H1 (cell line): Measurements from ENCODE around the gene CCDC178. TPM values are rescaled to one million over a fixed set of nuclear protein-coding genes. Genes with fewer than 3 reads are reported as not detected.

Source experiments
- KDM1A ChIP-seq: fragments of 200-600, 300-600 bp; sonication (generic); IDR thresholded peaks from 2 replicates; pipeline ENCODE4 v1.7.1; 2016; ENCODE audit warnings: mild to moderate bottlenecking, low read length, borderline replicate concordance
- KDM4A ChIP-seq: IDR thresholded peaks from one replicate; pipeline ENCODE4 v1.7.1; 2012; ENCODE audit warnings: low read depth, mild to moderate bottlenecking, moderate library complexity, low read length, inconsistent platforms; ENCODE audit not compliant: severe bottlenecking
- RAD21 ChIP-seq, 2 experiments: IDR thresholded peaks in 1 of 2; conservative IDR thresholded peaks in 1 of 2; 2 replicates each; pipeline ENCODE4 v1.6.1; 2011; ENCODE audit warnings: low read depth in 2 of 2, low read length in 2 of 2, improper control_type of control experiment in 1 of 2, inconsistent platforms in 1 of 2, mild to moderate bottlenecking in 1 of 2, moderate library complexity in 1 of 2
- RBBP5 ChIP-seq: IDR thresholded peaks from 2 replicates; pipeline ENCODE4 v1.7.1; 2012; ENCODE audit warnings: low read depth, mild to moderate bottlenecking, inconsistent platforms, low read length, moderate library complexity, borderline replicate concordance
- SIRT6 ChIP-seq: IDR thresholded peaks from one replicate; pipeline ENCODE4 v1.7.1; 2012; ENCODE audit warnings: low read length, inconsistent platforms
- SP1 ChIP-seq: IDR thresholded peaks from 2 replicates; pipeline ENCODE4 v1.6.1; 2011; ENCODE audit warnings: low read depth, low read length
- polyA plus RNA-seq, 7 experiments: library from polyadenylated mRNA; depleted of rRNA in 3 of 7; stranded (reverse) in 5 of 7; unstranded in 2 of 7; fragments of >200 nt in 5 of 7; fragments of 200-250 nt in 2 of 7; gene quantifications; 1 replicate in 5 of 7; 2 replicates in 1 of 7; 4 replicates in 1 of 7; pipeline versions ENCODE4 v1.2.1 to v1.2.3, GENCODE V29; 2011 to 2013; ENCODE audit warnings: missing spikeins in 2 of 7, mixed read lengths in 2 of 7
- total RNA-seq: library from RNA; stranded (reverse); fragmentation: NEBNext Ultra II Directional; extraction: Animal tissue kit (Norgen Biotek cat#: 25700); gene quantifications from 2 replicates; pipeline ENCODE4 v1.2.1, GENCODE V29; 2021
- TF ChIP-seq, protein P1 (sequence below), 3 experiments: IDR thresholded peaks; 1 replicate in 2 of 3; 2 replicates in 1 of 3; pipeline versions ENCODE4 v1.5.1 to v1.6.1; 2011; ENCODE audit warnings: low read length in 3 of 3, mild to moderate bottlenecking in 3 of 3, inconsistent platforms in 2 of 3, low read depth in 1 of 3, moderate library complexity in 1 of 3; ENCODE audit not compliant: insufficient read depth in 1 of 3; ENCODE audit errors: control extremely low read depth in 1 of 3
- TF ChIP-seq, protein P2 (sequence below): IDR thresholded peaks from 2 replicates; pipeline ENCODE4 v1.6.1; 2012; ENCODE audit warnings: inconsistent platforms

CCDC178 gene
- total and polyA plus RNA-seq, 2 of the 8 experiments (the other 6 are each of a cell fraction or from before 2014, with no cell fraction given) = not detected

DNA sequence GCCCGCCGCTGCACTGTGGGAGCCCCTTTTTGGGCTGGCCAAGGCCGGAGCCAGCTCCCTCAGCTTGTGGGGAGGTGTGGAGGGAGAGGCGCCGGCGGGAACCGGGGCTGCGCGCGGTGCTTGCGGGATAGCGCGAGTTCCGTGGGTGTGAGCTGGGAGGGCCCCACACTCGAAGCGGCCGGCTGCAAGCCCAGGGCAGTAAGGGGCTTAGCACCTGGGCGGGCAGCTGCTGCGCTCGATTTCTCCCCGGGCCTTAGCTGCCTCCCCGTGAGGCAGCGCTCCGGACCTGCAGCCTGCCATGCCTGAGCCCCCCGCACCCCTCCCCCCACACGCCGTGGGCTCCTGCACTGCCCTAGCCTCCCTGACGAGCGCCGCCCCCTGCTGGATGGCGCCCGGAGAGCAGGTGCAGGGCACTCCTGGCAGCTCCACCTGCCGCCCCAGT is 124.4 kb downstream of the CCDC178 start (continued):
- TF ChIP-seq, protein P1, sequence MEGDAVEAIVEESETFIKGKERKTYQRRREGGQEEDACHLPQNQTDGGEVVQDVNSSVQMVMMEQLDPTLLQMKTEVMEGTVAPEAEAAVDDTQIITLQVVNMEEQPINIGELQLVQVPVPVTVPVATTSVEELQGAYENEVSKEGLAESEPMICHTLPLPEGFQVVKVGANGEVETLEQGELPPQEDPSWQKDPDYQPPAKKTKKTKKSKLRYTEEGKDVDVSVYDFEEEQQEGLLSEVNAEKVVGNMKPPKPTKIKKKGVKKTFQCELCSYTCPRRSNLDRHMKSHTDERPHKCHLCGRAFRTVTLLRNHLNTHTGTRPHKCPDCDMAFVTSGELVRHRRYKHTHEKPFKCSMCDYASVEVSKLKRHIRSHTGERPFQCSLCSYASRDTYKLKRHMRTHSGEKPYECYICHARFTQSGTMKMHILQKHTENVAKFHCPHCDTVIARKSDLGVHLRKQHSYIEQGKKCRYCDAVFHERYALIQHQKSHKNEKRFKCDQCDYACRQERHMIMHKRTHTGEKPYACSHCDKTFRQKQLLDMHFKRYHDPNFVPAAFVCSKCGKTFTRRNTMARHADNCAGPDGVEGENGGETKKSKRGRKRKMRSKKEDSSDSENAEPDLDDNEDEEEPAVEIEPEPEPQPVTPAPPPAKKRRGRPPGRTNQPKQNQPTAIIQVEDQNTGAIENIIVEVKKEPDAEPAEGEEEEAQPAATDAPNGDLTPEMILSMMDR (IDR thresholded peaks at IDR 0.05; ENCODE audit: control extremely low read depth in 1 of 3, insufficient read depth in 1 of 3, low read depth in 1 of 3, low read length in 3 of 3) = peak; percentile 57 to 79 (median 77)
- TF ChIP-seq RAD21 (IDR thresholded peaks at IDR 0.05 in 1 of 2, conservative IDR thresholded peaks at IDR 0.05 in 1 of 2; ENCODE audit: low read depth in 2 of 2, low read length in 2 of 2) = peak; percentile 48 to 59; a peak in 3 of 4 replicates
- TF ChIP-seq KDM4A = peak; percentile 69
- TF ChIP-seq KDM1A = no peak
- TF ChIP-seq SIRT6 = no peak
- TF ChIP-seq, protein P2, sequence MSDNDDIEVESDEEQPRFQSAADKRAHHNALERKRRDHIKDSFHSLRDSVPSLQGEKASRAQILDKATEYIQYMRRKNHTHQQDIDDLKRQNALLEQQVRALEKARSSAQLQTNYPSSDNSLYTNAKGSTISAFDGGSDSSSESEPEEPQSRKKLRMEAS = peak; percentile 58
- TF ChIP-seq RBBP5 = no peak
- no peak for TF ChIP-seq SP1
